COR-L47 (cell line): ENCODE data around the gene WDR83.
"Not testable (repeated sequence)": the region's sequence is repeated elsewhere in the genome, so short reads cannot be mapped to it uniquely, and the experiment has no call there.

Source experiments
- DNase-seq: peaks from one replicate; lab custom pipeline; 2025; lab: John Stamatoyannopoulos, UW

WDR83 gene, protein sequence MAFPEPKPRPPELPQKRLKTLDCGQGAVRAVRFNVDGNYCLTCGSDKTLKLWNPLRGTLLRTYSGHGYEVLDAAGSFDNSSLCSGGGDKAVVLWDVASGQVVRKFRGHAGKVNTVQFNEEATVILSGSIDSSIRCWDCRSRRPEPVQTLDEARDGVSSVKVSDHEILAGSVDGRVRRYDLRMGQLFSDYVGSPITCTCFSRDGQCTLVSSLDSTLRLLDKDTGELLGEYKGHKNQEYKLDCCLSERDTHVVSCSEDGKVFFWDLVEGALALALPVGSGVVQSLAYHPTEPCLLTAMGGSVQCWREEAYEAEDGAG

DNA sequence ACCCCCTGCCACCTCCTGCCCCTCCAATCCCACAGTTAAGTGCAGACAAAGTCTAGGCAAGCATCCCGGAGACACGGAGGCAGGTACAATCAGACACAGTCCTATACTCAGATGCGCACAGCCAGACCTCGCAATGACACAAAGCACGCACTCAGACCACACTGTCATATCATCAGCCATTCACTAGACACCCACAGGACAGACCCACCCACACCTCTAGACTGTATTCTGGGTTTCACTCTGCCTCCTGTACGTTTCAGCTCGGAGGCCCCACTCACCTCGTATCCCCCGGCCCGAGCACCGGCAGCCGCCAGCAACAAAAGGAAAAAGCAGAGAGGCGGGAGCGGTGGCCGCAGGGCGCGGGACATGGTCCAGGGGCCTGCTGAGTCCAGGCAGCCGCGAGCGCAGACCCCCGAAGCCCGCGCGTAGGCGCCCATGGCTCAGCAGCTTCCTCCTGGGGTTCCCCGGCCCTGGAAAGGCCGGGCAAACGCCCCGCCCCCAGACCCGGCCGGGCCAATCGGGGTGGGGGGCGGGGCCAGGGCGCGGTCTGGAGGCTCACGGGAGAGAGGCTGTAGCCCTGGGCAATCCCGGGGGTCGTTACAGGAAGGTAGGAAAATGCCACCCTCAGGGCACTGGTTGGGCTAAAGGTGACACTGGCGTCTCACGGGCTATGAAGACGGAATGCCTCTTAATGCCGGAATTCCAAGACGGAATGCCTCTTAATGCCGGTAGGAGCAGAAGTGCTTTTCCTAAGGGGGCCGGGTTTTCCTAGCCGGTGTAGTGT is at the start of gene WDR83, which contains the start of gene MAN2B1:
WDR83 (plus strand) TSS at position 543 of the 784 bp plus-strand sequence. CDS start 2,984 bp downstream, outside the sequence.
MAN2B1 (minus strand) TSS at position 478 of the 784 bp plus-strand sequence; CDS start at position 437, 41 bp downstream.
- peak; percentile 33 for DNase-seq

DNA sequence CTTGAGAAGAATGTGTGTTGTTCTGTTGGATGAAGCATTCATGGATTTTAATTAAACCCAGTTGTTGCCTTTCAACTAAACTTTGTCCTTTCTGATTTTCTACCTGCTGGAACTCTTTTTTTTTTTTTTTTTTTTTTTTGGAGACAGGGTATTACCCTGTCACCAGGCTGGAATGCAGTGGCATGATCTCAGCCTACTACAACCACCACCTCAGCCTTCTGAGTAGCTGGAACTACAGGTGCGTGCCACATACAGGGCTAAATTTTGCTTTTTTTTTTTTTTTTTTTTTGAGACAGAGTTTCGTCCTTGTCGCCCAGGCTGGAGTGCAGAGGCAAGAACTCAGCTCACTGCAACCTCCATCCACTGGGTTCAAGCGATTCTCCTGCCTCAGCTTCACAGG is 49.0 kb upstream of the WDR83 start:
- no peak for DNase-seq

DNA sequence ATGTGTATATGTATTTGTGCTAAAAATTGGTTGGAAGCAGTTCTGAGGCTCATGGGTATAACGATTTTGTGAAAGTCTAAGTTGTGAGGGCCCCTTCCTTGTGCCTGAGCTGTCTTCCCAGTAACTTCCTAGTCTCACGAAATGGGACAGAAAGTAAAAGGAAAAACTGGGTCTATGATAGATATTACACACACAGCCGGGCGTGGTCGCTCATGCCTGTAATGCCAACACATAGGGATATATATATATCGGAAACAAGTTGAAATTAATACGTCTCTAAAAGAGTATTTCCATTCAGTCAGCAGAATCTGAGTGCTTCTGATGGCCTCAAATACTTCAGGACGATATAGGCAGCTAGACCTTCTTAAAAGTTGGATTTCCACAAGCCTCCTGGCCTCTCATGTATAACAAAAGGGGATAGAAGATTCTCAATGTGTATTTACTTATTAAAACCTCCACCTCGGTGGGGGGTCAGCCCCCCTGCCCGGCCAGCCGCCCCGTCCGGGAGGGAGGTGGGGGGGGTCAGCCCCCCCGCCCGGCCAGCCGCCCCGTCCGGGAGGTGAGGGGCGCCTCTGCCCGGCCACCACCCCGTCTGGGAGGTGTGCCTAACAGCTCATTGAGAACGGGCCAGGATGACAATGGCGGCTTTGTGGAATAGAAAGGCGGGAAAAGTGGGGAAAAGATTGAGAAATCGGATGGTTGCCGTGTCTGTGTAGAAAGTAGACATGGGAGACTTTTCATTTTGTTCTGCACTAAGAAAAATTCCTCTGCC is 45.2 kb upstream of the WDR83 start:
- DNase-seq: not testable (repeated sequence)

DNA sequence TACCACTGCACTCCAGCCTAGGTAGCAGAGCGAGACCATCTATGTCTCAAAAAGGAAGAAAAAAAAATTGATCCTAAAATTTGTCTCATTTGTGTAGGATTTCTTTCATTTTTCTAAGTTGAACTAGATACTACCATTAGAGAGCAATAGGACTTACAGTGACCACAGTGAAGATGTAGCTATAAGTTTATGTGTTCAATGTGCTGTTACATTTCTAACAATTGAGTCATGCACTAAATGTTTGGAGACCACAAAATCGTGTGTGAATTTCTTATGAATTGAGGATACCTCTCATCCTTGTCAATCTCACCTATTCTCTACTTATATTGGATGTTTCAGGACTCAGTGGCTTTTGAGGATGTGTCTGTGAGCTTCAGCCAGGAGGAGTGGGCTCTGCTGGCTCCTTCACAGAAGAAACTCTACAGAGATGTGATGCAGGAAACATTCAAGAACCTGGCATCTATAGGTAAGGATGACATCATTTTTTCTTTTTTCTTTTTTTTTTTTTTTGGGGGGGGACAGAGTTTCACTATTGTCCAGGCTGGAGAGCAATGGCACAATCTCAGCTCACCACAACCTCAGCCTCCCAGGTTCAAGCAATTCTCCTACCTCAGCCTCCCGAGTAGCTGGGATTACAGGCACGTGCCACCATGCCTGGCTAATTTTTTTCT is 43.1 kb upstream of the WDR83 start:
- DNase-seq: no peak

DNA sequence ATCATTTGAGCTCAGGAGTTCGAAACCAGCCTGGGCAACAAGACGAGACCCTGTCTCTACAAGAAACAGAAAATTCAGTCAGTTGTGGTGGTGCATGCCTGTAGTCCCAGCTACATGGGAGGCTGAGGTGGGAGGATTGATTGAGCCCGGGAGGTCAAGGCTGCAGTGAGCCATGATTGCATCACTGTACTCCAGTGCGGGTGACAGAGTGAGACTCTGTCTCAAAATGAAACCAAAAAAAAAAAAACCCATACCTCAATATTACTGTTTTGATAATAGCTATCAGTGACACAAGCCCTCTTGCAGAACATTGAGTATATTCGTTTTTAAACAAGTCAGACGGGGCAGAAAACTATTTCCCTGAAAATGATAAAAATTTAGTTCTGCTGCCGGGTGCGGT is 39.6 kb upstream of the WDR83 start:
- DNase-seq: no peak

DNA sequence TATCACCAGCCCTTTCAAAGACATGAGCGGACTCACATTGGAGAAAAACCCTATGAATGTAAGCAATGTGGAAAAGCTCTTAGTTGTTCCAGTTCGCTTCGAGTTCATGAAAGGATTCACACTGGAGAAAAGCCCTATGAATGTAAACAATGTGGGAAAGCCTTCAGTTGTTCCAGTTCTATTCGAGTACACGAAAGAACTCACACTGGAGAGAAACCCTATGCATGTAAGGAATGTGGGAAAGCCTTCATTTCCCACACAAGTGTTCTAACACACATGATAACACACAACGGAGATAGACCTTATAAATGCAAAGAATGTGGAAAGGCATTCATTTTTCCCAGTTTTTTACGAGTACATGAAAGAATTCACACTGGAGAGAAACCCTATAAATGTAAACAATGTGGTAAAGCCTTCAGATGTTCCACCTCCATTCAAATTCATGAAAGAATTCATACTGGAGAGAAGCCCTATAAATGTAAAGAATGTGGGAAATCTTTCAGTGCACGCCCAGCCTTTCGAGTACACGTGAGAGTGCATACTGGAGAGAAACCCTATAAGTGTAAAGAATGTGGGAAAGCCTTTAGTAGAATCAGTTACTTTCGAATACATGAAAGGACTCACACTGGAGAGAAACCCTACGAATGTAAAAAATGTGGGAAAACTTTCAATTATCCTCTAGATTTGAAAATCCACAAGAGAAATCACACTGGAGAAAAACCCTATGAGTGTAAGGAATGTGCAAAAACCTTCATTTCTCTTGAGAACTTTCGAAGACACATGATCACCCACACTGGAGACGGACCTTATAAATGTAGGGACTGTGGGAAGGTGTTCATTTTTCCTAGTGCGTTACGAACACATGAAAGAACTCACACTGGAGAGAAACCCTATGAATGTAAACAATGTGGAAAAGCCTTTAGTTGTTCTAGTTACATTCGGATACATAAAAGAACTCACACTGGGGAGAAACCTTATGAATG is 38.3 kb upstream of the WDR83 start:
- DNase-seq: no peak

DNA sequence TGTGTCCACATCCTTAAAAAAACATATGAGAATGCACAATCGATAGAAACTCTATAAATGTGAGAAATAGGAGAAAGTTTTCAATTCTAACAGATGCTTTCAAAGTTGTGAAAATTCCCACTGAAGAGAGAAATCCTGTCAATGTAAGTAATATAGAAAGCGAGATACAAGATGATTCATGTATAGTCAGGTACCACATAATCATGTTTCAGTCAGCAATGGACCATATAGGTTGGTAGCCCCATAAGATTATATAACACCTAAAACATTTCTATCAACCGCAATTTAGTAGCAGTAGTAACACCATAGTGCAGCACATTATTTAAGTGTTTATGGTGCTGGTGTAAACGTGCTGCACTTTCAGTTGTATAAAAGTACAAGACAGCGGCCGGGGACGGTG is 37.4 kb upstream of the WDR83 start:
- DNase-seq: no peak

DNA sequence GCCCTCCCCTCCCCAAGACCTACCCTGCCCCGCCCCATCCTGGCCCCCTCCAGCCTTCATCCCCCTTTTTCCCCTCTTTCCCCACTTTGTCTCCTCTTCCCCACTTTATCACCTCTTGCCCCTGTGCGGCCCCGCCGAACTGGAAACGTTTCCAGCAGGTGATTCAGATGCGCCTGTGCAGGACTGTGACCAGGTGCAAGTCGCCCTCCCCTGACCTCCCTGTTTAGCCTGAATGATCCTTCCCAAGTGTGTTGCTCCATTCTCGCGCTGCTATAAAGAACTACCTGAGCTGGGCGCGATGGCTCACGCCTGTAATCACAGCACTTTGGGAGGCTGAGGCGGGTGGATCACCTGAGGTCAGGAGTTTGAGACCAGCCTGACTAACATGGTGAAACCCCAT is 30.0 kb upstream of the WDR83 start:
- DNase-seq: no peak

DNA sequence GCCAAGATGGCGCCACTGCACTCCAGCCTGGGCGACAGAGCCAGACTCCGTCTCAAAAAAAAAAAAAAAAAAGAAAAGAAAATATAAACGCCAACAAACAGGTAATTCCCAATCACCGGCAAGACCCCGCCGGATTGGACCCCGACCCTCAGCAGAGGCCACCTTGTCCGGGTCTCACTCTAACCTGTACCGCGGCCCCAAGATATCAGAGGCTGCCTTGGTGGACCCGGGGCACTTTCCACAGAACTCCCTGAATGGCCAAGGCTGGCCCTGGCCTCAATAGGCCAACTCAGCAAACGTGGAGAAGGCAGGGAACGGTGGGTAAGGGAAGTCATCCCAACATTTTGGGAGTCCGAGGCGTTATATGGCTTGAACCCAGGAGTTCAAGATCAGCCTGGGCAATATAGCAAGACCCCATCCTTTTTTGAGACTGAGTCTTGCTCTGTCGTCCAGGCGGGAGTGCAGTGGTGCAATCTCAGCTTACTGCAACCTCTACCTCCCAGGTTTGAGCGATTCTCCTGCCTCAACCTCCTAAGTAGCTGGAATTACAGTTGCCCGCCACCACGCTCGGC is 27.9 kb upstream of the WDR83 start:
- no peak for DNase-seq

DNA sequence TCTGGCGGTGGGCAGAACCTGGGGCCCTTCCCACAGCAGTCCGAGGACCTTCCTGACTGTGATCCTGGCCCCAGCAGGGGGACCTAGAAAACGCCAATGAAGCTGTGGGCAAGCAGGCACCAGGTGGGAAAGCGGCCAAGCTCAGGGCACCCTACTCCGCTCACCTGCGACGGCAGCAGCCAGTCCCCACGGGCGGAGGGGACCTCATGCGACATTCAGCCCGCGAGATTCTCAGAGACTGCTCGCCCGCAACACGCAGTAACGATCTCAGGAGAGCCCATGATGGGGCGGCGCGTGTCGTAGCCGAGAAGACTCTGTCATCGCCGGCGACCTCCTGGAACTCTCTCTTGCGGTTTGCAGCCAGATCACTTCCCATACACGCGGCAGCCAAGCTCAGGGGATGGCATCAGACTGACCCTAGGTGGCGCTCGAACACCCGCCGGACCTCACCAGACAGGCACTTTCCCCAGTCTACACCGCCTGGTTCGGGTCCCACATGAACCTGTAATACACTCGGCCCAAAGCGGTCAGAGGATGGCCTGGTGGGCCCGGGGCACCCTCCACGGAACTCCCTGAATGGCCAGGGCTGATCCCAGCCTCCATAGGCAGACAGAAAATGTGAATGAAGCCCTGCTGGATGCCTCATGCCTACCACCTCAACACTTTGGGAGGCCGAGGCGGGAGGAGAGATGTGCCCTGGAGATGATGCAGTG is 26.6 kb upstream of the WDR83 start:
- DNase-seq: peak; percentile 59

DNA sequence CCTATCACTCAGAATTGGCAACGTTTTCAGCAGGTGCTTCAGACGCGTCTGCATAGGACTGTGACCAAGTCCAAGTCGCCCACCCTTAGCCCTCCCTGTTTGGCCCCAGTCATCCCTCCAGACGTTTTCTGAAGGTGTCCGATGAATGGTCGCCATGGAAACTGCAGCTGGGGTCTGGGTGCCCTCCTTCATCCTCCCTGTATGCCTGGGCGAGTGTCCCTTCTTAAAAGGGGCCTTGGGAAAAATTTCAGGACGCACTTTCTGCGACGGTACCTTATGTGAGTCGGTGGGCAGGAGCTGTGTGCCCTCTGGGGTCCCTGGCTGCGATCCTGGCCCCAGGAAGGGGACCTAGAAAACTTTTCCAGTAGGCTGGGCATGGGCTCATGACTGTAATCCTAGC is 25.2 kb upstream of the WDR83 start:
- DNase-seq: no peak

DNA sequence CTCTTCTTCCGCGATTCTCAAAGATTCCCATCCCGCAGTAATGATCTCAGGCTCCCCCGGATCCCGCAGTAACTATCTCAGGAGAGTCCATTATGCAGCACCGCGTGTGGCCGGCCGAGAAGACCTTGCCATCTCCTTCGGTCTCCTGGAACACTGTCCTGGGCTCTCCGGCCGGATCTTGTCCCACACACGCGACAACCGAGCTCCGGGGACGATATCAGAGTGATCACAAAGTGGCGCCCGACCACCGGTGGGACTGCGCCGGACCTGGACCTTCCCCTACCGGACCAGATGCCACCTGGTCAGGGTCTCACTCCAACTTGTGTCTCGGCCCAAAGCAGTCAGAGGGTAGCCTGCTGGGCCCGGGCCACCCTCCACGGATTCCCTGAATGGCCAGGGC is 24.1 kb upstream of the WDR83 start:
- DNase-seq: no peak

DNA sequence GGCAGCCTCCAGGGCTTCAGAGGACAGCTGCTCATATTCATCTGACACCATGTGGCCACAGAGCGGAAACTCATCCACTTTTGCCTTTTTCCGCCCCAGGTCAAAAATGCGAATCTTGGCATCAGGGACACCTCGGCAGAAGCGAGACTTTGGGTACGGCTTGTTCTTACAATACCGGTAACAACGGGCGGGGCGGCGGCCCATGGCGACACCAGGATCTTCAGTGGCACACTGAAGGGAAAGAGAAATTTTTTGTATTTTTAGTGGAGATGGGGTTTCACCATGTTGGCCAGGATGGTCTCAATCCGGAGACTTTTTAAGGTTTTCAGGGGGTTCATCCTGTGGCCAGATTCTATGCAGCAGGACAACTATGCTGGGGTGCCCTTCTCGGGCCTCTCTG is 22.9 kb upstream of the WDR83 start:
- not testable (repeated sequence) for DNase-seq

DNA sequence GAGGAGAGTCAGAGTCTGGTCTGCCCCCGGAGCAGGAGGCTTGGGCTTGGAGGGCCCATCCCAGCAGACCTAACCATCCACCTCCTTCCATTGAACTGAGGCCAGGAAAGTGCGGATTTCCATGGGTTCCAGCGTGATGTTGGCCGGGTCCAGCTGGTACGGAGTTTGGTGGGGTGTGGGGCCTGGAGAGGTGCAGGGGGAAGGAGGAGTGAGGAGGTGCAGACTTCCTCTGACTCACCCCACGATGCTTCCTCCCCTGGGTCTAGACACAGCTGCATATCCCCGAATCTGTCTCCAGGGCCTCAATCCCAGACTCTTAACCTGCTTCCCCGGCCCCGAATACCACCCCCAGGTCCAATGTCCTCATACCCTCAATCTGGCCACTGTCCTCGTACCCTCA is 20.1 kb upstream of the WDR83 start:
- DNase-seq: no peak

DNA sequence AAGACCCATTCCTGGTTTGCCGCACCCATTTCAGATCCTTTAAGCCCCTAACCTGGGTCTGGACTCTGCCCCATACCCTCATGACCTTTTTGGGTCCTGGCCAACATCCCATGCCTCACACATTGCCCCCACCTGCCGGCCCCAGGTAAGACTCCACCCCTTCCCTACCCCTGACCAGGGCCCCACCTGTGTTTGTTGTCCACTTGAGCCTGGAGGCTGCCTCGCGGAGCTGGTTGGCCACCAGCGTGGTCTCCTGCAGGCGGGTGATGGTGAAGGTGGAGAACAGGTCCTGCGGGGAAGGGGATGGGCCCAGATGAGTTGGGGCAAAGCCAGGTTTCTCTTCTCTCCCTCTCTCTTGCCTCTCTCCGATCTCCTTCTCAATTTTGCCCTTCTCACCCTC is 19.6 kb upstream of the WDR83 start:
- no peak for DNase-seq

DNA sequence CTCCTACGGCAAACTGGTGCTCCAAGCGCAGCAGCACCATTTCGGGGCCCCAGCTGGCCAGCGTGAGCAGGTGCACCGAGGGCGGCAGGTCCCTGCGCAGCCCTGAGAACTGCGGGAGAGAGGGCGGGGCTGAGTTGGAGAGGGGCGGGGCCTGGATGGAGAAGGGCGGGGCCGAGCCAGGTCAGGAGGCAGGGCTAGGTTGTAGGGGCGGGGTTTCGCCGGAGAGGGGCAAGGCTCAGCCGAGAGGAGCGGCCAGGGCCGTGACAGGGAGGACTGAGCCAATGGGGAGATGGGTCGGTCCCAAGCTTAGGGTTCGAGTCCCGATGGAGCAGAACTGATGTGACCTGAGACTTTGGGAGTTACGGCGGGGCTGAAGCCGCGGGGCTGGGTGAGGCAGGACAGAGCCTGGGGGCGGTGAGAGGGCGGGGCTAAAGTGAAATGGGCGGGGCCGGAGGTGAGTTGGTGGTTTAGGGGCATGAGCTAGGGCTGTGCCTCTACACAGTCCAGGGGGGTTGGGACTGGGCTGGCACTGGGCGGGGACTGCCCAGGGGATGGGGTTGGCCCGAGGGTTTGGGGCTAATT is 19.0 kb upstream of the WDR83 start:
- DNase-seq: no peak

DNA sequence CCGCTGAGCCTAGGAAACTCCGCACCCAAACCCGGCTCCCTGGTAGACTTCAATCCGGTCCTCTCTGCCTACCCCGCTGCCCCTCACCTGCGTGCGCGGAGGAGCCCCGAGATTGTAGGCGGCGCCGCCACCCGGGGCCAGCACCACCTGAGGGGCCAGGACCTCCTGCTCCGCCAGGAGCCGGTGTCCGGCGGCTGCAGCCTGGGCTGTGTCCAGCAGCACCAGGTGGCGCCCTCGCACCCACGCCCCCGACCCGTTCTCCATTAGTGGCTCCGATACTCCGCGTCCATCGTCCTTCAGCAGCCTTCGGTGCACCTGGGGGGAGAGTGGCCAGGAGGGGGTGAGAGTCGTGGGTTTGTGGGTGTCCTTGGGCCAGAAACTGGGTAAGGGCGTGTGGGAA is 18.5 kb upstream of the WDR83 start:
- no peak for DNase-seq

DNA sequence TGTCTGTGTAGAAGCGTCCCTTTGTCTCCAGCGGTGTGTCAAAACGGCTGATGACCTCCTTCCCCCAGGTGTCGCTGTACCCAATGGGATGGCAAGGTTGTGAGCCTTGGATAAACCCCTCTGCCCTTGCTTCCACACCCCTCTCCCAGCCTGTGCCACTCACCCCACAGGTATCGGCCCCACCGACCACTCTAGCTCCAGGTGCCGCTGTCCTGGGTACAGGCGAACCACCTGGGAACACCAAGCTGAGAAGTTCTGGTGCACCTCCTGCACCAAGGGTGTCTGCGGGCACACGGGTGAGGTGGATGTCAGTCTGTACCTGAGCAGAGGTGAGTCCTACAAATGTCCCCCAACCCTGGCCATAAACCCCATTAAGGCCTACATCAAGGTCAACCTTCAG is 16.7 kb upstream of the WDR83 start:
- no peak for DNase-seq

DNA sequence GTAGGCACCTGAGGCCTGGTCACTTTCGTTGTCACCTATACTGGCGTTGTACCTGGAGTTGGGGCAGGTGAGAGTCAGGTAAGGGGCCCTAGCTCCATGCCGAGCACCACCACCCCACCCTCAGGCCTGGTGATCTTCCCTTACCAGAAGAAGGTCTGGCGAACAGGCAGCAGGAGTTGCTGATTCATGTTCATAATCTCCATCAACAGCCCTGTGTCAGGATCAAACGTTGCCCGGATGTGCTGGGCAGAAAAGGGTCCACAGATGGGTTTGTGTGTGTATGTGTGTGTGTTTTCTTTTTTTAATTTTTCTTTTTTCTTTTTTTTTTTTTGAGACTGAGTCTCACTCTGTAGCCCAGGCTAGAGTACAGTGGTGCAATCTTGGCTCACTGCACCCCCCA is 14.4 kb upstream of the WDR83 start:
- no peak for DNase-seq
